ENCODE results near the gene IGFBP6.

Gene IGFBP6

GRCh38 chr12:53059434-53060063, 37.9 kb upstream of the IGFBP6 start:
- no peak for DNase-seq

DNA sequence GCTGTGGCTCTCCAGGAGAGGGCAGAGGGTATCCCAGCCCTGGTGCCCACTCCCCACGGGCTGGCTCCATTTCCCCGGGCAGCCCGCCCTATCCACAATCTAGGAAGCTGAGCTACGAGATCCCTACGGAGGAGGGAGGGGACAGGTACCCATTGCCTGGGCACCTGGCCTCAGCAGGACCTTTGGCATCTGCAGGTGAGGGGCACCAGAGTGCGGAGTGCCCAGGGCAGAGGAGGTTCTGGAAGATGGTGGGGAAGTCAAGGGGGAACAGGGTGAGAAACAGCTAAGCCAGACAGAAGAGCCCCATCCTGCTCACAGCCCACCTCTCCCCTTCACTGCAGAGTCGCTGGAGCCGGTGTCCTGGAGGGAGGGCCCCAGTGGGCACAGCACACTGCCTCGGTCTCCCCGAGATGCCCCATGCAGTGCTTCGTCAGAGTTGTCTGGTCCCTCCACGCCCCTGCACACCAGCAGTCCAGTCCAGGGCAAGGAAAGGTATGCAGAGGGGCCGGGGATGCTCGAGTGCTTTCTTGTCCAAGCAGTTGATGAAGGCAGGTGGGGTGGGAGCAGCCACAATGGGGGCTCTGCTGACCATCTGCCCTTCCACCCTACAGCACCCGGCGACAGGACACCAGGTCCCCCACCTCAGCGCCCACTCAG, 37.3 kb upstream of the IGFBP6 start:
- no peak for DNase-seq

GRCh38 chr12:53060721-53061276, 36.7 kb upstream of the IGFBP6 start:
- peak; percentile 83 for DNase-seq

DNA sequence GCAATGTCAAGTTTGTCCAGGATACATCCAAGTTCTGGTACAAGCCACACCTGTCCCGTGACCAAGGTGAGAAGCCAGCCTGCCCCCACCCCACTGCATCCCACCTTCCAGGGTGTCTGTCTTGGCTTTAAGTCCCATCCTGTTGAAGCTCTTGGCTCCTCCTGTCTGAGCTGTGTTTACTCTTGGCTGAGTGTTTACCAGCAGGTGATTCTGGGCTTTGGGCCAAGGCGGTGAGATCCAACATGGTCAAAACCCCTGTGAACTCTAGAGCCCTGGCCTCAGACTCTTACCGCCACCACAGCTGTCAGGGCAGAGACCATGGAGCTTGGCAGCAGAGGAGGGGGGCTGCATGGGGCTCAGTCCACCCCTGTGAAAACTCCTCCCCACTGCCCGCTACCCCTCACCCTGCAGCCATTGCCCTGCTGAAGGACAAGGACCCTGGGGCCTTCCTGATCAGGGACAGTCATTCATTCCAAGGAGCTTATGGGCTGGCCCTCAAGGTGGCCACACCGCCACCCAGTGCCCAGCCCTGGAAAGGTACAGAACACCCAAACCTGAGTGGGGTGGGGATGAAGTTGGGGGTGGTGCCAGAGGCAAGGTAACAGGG, 36.0 kb upstream of the IGFBP6 start:
- peak; percentile 91 for DNase-seq

- DNase-seq: no peak
Observed at GRCh38 chr12:53062011-53062961, 35.2 kb upstream of the IGFBP6 start.

GRCh38 chr12:53062977-53063707, 34.3 kb upstream of the IGFBP6 start:
- no peak for DNase-seq

DNA sequence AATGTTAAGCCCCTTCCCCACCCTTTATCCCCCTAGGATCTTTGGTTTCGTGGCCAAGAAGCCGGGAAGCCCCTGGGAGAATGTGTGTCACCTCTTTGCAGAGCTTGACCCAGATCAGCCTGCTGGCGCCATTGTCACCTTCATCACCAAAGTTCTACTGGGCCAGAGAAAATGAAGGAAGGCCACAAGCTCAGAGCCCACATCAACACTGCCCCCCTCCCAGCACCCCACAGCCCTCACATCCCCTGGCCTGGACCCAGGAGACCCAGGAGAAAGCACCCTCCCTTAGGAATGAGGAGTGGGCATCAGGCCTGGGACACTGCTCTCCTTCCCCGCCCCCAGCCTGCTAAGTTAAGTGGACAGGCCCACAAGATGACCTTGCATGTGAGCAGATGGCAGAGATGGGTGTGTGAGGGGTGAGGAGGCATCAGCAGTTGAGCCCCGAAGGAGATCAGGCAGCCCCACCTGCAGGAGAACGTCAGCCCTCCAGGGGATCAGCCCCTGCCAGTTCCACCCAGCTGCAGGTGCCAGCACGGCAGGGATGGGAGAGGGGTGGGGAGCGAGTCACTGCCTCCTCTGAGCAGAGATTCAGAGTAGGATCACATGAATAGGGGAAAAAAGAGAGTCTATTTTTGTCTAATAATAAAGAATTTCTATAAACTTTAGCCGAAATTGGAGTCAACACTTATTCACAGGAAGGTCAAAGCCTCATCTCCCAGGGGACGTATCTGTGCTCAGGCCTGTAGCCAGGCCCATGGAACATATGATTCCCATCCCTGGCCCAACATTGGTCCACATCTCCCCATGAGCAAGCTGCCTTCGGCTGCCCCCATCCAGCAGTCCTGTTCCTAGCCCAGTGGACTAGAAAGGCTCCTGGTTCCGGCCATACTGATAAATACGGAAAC, 33.5 kb upstream of the IGFBP6 start:
- DNase-seq: no peak

GRCh38 chr12:53064613-53065436, 32.6 kb upstream of the IGFBP6 start:
- DNase-seq: no peak

- no peak for DNase-seq
Observed at GRCh38 chr12:53065470-53065869, 32.0 kb upstream of the IGFBP6 start.

DNA sequence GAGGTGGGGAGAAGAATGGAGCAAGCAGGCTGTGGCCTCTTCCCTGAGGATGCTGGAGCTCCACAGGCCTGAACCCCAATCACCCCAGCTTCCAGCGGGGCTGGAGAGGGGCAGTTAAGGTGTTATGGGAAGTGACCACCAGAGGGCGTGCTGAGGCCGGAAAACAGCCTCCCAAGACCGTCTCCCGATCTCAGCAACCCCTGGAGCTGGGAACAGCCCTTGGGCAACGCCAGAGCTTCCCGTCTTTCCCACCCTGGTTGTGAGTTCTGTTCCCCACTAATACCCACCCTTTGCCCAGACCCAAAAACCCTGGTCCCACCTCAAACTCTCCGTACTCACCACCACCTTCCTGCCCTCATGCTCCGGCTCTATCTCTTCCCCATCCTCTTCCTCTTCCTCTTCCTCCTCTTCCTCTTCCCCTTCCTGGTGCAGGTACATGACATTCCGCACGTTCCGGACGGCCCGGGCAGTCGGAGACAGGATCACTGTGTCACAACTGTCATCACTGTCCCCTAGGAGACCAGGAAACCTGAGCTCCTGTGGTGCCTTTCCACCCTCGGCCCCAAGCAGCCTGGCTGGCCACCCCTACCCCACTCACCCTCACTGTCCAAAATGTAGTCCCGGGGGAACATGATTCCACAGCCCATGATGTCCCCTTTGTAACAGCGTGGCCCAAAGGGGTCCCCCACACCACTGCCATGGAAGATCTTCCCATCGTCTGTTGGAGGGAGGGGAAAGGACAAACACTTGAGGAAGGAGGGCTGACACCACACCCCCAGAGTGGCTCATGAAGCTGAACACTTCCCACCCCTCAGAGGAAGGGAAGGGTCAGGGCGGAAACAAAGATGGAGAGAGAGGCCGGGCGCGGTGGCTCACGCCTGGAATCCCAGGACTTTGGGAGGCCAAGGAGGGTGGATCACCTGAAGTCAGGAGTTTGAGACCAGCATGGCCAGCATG, 31.2 kb upstream of the IGFBP6 start:
- DNase-seq: peak; percentile 57

GRCh38 chr12:53067074-53067992, 30.1 kb upstream of the IGFBP6 start:
- no peak for DNase-seq

DNA sequence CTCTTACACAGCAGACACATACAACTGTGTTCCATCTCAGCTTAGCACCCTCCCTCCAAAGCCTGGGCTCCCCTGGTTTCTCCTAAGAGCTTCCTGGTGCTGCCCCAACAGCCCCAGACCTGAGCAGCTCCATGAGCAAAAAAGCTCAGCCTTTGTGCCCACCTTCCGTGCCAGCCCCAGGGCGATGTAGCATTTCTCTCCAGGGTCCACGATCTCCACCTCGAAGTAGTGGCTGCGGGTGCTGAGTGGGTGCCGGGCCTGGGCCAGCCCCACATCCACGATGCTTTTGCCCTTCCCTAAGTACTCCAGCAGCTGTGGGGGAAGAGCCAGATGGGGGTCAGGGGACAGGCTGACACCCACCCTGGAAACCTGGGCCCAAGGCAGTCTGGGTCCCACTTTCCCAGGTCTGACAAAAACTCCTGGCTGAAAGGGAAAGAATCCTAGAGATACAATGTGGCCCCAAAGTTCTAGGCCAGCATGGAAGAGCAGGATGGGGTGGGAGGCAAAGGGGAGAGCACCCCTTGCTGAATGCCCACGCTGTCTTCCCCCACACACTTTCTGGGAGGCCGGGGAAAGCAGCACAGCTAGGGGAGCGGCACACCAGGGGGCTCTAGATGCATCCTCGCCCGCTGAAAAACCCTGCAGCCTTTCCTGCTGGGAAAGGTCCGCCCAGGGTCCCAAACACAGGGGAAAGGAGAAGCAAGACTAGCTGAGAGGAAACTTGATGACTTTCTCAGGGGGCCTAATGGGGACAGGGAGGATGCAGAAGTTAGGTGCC, 29.3 kb upstream of the IGFBP6 start:
- DNase-seq: no peak

- no peak for DNase-seq
Observed at GRCh38 chr12:53068811-53069585, 28.5 kb upstream of the IGFBP6 start.

DNA sequence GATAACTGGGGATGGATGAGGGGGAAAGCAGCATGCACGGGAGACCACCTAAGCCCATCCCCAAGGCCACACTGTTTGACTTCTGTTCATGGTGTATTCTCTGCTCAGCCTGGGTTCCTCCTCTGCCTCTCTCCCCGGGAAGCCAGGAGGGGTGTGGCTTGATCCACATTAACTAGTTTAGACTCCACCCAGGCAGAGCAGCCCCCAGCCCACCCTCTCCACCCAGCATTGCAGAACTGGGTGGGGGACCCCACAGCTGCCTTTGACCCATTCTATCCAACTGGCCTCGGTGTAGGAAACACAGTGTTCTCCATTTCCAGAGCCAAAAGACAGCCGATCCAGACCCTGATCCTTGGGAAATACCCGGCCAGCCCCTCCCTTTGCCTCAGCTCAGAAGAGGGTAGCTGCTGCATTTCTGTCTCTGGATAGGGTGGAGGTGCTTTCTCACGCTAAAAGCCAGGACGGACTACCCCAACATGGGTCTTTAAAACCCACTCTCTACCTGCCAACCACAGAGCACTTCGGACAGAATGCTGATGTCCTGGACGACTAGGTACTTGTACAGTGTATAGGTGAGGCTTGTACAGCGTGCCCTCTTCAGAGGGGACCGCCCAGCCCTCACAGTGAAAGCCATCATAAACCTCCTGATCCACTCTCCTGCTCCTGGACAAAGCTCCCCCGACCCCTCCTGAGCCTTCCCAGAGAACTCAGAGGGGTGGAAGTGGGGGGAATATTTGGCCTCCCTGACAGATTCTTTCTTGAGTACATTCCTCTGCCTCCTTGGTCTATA, 27.7 kb upstream of the IGFBP6 start:
- no peak for DNase-seq

DNA sequence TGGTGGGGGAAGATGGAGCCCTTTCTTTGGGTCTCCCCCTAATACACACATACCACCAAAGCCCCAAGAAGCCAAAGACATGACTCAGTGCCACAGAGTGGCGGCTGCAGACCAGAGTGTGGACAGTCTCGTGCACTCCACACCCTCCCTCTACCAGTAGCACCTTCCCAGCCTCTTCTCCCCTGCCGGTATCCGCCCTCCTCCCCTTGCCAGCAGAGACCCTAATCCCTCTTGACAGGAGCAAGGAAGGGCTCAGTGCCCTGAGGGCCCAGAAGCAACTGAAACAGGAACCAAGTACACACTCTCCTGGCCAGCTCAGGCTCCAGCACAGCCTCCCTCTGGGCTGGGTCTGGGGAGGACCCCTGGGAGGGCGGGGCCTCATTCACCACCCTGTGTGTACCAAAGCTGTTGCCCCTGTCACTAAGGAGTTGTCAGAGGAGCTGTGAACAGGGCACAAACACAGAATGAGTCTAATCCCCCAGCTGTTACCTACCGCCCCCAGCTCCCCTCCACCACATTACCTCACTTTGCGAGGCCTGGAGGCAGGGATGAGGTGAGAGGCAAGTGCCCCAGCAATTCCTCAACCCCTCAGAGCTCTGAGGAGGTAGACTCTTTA, 26.5 kb upstream of the IGFBP6 start:
- no peak for DNase-seq
